CD4-positive, alpha-beta T cell treated with Interleukin-1 beta for 1 hour (primary cell): ENCODE data around the gene GLS2.
"Not testable (repeated sequence)": the region's sequence is repeated elsewhere in the genome, so short reads cannot be mapped to it uniquely, and the experiment has no call there.

Experiments used
- DNase-seq, 2 donors: peaks; one replicate each; pipeline ENCODE4 v3.0.0-alpha.2; 2020 to 2022

Gene GLS2

DNA sequence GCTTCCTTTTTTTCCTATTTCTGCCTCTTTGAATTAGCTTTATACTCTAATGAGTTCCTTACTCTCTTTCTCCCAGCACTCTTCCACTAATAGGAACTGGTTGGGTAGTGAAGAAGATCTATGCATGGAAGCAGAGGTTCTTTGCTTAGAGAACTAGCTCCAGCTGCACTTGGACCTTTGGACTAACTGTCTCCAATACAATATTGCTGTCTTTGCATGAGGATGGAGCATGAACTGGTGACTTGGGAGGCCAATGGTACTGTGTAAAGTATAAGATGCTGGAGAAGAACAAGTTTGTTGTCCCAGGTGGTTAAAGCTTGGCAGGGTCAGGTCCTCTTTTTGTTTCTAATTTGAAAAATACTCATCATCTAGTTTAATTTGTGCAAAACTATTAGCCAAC is 2.4 kb upstream of the GLS2 start:
- DNase-seq: no peak

DNA sequence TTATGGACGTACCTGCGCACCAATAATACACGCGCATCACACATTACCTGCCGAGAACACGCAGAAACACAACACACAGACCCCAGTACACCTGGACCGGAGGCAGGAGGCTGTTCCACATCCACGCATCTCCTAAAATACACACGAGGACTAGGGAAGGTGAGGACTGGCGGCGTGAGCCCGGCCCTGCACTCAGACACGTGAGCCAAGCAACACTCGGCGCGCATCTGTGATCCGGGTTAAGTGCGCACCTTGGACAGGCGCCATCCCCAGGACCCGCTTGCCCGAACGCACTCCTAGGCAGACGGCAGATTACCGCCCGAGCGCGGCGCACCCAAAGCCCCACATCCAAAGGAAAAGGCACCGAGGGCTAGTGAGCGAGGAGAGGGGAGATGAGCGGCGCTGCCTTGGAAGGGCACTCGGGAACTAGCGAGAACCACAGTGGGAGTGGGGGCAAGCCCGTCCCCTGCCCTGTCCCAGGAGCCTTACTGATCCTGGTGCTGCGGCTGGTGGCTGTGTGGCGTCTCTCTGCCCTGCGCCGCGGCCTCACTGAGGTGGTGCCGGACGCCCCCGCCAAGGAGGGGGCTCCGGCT is 417 bp downstream of the GLS2 start:
- DNase-seq: peak in 1 of 2 donors; percentile 5

DNA sequence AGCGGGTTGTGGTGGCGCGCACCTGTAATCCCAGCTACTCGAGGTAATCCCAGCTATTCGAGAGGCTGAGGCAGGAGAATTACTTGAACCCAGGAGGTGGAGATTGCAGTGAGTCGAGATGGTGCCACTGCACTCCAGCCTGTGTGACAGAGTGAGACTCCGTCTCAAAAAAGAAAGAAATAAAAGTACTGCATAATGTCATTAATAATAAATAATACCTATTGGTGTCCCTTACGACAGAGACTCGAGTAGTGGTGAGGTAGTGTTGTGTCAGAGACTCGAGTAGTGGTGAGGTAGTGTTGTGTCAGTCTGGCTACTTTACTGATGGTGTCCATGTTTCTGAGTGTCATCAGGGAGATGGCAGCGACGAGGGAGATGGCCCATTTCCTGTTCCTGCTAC is 1.3 kb downstream of the GLS2 start:
- DNase-seq: no peak

- no peak for DNase-seq
Observed at GRCh38 chr12:56484566-56484965, 3.4 kb downstream of the GLS2 start.

DNA sequence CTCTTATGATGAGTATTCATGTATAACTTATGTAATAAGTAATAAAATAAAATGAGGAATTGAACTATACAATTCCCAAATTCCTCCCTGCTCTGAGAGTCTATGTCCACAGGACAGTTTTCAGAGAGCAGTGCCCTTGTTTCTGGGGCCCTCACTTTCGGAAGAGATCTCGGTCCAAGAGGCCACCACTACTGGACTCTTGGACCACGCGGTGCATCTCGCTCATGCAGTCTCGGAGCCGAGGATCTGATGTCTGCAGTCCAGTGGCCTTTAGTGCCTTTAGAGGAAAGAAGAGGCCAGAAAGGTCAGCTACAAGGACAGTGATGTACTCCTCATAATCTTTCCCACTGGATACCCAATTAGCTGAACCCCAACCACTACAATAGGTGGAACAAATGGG is 8.3 kb downstream of the GLS2 start:
- no peak for DNase-seq

- DNase-seq: no peak
Observed at GRCh38 chr12:56477521-56478225, 10.3 kb downstream of the GLS2 start.

DNA sequence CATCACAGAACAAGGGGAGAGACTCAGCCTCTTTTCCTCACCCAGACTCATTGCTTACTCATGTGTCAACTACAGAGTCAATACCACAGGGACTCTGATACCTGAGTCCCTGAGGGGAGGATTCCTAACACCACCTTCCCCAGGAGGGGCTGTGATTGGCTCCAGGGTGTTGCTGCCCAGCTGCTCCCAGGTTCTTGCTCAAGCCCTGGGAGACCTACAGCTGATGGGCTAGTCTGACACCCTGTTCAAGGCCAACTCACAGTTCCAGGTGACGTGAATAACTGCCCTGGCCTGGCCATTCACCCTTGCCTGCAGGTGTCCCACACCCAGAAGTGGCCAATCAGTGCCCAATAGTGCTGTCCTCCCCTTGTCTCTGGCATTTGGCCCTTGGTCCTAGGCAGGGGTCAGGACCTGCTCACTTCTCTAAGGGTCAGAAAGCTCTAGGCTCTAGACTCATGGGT is 11.0 kb downstream of the GLS2 start:
- no peak for DNase-seq

- DNase-seq: no peak
Observed at GRCh38 chr12:56476143-56476542, 11.8 kb downstream of the GLS2 start.

DNA sequence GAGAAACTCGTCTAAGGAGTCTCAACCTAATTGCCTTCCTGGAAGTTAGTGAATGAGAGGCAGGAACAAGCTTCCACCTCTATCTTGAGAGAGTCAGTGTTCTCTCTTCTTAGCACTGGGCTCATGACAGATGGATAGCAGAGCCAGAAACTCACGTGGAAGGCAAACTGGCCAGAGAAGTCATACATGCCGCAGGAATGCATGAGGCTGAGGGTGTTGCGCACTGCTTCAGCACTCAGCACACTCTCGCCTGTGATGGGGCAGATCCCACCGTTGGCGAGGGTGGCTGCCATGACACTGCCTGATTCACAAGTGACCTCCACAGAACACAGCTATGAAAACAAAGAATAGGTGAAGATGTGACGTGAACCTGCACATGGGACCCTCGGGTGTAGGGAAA is 13.6 kb downstream of the GLS2 start:
- no peak for DNase-seq

- DNase-seq: no peak
Observed at GRCh38 chr12:56469007-56469930, 18.7 kb downstream of the GLS2 start.

GRCh38 chr12:56468216-56469006 is 19.6 kb downstream of the GLS2 start, which contains the start of gene SPRYD4:
Gene SPRYD4, plus strand, starts transcription at chr12:56468578. Its CDS starts 14 bp downstream, at chr12:56468592.
- DNase-seq: peak; percentile 95

DNA sequence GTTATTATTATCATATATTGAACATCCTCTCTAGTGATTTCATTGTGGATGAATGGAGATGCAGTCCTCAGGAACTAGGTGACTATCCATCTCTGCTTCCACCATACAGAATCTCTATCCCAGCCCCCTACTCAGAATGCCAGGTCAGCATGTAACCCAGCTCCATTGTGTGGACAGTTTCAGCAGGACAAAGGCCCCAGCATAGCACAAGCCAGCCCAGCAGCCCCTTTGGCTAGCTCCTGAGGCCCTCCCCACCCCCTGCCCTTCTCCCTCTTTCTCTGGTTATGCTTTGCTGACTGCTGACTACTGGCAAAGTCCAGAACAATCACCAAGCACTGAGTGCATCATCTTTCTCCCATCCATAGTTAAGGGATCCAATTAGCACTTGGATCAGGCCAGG is 25.4 kb downstream of the GLS2 start:
- DNase-seq: no peak

GRCh38 chr12:56461235-56462159 is 26.5 kb downstream of the GLS2 start:
- no peak for DNase-seq

DNA sequence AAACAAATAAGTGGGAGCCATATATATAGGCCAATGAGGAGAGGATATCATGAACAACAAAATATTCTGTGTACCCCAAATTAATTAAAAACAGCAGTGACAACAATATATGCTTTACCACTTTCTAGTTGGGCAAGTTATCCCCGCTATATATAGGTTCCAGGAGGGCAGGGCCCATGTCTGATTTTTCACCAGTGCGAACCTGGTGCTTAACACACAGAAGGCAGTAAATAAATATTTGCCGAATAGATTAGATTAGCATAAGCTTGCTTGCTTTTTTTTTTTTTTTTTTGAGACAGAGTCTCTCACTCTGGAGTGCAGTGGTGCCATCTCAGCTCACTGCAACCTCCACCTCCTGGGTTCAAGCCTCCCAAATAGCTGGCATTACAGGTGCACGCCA is 30.1 kb downstream of the GLS2 start:
- no peak for DNase-seq

DNA sequence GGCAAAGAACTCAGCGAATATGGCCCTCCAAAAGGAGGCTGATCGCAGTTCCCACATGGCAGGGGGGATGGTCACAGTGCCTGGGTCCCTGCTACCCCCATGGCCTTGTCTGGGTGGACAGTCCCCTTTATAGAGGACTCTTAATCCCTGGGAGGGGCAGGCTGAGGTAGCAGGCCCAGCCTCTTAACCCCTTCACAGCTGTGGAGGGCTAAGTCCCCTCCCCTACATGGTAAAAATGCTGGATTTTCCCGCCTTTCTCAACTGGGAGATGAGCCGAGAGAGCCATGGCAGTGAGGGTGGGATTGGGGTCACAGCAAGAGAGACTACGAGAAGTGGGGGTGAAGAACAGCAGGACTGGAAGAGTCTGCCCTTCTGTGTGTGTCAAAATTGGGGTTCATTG is 33.4 kb downstream of the GLS2 start, which contains the start of gene MIP:
TSS of gene MIP (minus strand) at position 101 of the 400 bp plus-strand sequence. CDS start at position 57, 44 bp downstream.
- DNase-seq: no peak

DNA sequence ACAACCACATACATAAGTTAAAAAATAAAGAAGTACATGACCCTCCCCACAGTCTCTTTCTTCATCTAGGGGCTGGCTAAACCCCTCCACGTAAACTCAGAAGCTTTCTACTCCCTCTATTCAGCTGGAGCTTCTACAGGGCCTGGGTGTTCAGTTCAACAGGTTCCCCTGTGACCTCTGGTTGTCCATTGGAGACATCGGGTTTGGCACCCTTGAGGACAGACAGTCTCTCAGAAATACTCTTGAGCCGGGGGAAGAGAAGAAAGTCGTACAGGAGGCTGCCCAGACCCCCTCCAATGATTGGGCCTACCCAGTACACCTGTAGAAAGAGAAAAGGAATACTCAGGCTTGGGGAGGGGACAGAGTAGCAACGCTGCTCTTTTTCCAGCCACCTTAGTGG is 36.8 kb downstream of the GLS2 start:
- no peak for DNase-seq

DNA sequence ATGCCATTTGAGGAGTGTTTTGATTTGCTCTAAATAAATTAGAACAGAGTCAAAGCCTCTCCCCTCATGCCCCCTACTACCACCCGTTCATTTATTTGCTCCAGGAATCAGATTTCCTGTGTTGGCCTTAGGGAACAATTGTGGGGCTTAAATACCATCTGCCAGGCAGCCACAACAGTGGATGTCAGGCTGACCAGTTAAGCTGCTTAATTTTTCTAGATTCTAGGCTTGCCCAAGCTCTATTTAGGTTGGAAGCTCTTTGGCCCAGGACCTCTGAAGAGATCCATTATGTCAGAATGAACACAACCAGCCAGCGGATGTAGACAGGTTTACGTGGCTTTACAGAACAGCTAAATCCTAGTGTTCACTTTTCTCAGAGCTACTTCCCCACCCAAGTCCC is 37.7 kb downstream of the GLS2 start:
- DNase-seq: no peak

DNA sequence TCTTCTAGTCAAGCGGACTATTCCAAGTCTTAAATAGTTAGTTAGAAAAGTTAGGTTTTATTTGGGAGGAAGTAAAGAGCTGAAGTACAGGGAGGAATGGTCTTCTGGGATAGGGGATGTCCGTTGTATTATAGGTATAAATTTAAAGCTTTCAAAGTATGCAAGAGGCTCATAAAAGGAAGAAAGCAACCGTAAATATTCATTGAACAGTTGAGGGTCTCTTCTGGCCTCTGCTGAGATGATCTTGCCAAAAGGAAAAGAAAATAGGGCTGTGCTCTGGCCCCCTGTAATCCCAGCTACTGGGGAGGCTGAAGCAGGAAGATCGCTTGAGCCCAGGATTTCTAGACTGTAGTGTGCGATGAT is 38.4 kb downstream of the GLS2 start:
- no peak for DNase-seq

DNA sequence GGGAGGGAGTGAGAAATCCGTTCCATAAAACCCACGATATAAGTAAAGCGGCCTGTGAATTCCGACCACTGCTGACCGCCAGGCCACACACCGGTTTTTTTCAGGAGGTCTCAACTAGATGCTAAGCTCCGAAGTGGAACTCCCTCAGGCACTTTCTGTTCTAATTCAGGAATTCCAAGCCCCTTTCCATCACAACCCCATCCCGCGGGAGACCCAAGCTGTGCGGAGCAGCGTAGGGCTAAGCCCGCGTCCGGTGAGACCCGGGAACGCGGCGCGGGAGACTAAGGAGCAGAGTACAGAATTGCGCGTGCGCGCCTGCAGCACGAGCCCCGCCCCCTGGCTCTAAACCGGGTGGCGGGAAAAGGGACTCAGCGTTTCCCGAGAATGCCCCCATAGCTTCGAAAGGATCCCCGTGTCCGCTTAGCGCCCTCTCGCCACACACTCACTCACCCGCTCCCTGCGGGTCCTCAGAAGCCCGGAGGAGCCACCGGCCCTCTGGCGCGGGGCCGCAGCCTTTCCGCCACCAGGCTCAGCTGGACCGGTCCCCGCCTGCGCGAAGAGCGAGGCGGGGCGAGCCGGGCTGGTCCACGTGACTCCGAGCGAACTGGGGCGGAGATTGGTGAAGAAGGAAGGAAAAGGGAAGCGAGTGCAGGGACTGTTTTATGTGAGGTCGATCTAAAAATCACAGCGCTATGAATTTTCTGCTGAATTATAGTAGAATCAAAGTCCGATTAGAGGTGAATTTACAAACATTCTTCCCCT is 38.9 kb downstream of the GLS2 start, which contains the start of gene TIMELESS:
TSS of gene TIMELESS (minus strand) at position 567 of the 762 bp plus-strand sequence. CDS start 15,256 bp downstream, outside the sequence.
- DNase-seq: peak; percentile 84 to 86

DNA sequence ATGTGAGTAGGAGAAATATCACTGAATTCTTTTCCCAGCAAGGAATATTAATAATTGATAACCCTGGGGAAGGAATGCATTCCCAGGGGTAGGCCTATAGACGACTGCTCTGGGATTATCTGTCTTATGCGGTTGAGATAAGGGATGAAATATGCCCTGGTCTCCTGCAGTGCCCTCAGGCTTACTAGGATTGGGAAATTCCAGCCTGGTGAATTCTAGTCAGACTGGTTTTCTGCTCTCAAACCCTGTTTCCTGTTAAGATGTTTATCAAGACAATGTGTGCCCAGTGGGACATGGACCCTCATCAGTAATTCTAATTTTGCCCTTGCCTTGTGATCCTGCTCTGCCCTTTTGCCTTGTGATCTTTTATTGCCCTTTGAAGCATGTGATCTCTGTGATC is 44.8 kb downstream of the GLS2 start:
- DNase-seq: not testable (repeated sequence)
